ENCODE data around the gene SPATS1.
A peak's percentile ranks its signal among the peaks of the same experiment; 100 is the strongest.

SPATS1 gene

DNA sequence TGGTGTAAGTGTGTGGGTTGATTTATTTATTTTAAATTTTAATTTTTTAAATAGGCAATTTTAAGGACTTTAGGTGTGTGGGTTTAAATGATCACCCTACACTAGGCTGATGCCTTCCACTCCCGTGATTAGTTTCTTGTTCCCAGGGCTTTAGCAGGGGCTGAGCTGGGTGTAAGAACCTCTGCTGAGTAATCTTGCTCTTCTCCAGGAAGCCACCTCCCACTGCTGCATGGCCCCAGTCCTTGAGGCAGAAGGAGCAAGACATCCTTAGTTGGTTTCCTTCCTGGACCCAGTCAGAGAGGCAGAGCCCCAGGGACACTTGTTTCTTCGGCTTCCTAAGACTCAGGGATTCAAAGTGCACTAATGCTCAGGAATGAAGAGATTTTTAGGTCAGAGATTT lies 25.2 kb downstream of the SPATS1 start:
- H3K27me3 ChIP-seq (ENCODE audit: insufficient read depth, poor library complexity, severe bottlenecking) = no peaks in the 10 kb centered on the region
- no peak for DNase-seq (ENCODE audit: low spot score)
- no peak overlapping the region for H3K4me3 ChIP-seq (ENCODE audit: severe bottlenecking)
- no peak overlapping the region for H3K27ac ChIP-seq (ENCODE audit: poor library complexity, severe bottlenecking)
- ATAC-seq (ENCODE audit: low read depth) = no peak
- TF ChIP-seq, protein P1, sequence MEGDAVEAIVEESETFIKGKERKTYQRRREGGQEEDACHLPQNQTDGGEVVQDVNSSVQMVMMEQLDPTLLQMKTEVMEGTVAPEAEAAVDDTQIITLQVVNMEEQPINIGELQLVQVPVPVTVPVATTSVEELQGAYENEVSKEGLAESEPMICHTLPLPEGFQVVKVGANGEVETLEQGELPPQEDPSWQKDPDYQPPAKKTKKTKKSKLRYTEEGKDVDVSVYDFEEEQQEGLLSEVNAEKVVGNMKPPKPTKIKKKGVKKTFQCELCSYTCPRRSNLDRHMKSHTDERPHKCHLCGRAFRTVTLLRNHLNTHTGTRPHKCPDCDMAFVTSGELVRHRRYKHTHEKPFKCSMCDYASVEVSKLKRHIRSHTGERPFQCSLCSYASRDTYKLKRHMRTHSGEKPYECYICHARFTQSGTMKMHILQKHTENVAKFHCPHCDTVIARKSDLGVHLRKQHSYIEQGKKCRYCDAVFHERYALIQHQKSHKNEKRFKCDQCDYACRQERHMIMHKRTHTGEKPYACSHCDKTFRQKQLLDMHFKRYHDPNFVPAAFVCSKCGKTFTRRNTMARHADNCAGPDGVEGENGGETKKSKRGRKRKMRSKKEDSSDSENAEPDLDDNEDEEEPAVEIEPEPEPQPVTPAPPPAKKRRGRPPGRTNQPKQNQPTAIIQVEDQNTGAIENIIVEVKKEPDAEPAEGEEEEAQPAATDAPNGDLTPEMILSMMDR (IDR thresholded peaks at IDR 0.05; ENCODE audit: poor library complexity, severe bottlenecking) = no peak
- H3K9me3 ChIP-seq (ENCODE audit: severe bottlenecking) = no peaks in the 10 kb centered on the region
- no peaks in the 10 kb centered on the region for H3K36me3 ChIP-seq (ENCODE audit: low read depth)
- no peaks in the 10 kb centered on the region for H3K4me1 ChIP-seq (ENCODE audit: insufficient read depth, poor library complexity, severe bottlenecking)

DNA sequence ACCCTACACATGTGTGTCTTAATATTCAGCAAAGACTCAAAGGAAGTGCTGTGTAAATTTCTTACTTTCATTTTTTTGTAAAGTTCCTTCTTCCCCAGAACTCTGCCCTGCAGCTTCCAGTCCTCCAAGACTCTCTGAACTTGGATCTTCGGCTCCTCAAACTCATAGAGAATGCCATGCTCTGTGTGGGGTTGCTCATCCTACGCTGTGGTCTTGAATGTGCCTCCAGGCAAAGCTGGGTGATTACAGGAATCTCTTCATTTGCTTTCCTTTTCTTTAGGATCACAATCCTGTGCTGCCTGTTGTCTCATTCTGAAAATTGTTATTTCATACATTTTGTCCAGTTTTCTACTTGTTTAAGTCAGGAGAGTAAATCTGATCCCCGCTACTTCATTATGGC lies 30.6 kb downstream of the SPATS1 start:
- no peak overlapping the region for H3K4me3 ChIP-seq (ENCODE audit: severe bottlenecking)
- H3K9me3 ChIP-seq (ENCODE audit: severe bottlenecking) = no peaks in the 10 kb centered on the region
- TF ChIP-seq, protein P1 (IDR thresholded peaks at IDR 0.05; ENCODE audit: poor library complexity, severe bottlenecking) = no peak
- ATAC-seq (ENCODE audit: low read depth) = peak; percentile 49; the same call in 2 of the 3 replicates
- H3K4me1 ChIP-seq (ENCODE audit: insufficient read depth, poor library complexity, severe bottlenecking) = no peaks in the 10 kb centered on the region
- H3K27ac ChIP-seq (ENCODE audit: poor library complexity, severe bottlenecking) = no peak overlapping the region
- no peak for DNase-seq (ENCODE audit: low spot score)
- no peaks in the 10 kb centered on the region for H3K36me3 ChIP-seq (ENCODE audit: low read depth)
- no peaks in the 10 kb centered on the region for H3K27me3 ChIP-seq (ENCODE audit: insufficient read depth, poor library complexity, severe bottlenecking)

DNA sequence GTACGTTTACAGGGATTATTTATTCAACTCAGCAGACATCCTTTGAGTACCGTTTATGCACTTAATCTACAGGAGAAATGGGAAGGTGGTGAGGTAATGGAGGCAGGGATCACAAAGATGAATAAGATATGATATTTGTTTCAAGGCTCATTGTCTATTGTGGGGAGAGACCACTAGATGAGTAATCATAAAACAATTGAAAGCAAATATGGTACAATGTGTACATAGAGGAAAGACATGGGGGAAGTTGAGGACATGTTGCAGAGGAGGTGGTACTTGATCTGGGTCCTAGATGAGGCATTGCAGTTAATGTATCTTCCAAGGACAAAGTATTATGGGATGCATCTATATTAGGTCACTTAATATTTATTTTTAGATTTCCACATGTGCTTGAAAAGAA lies 31.3 kb downstream of the SPATS1 start:
- Histone ChIP-seq H3K27me3 (ENCODE audit: insufficient read depth, poor library complexity, severe bottlenecking) (no peaks in the 10 kb centered on the region), H3K27ac (ENCODE audit: poor library complexity, severe bottlenecking) (no peak overlapping the region), H3K36me3 (ENCODE audit: low read depth) (no peaks in the 10 kb centered on the region), H3K4me1 (ENCODE audit: insufficient read depth, poor library complexity, severe bottlenecking) (no peaks in the 10 kb centered on the region), H3K4me3 (ENCODE audit: severe bottlenecking) (no peak overlapping the region), H3K9me3 (ENCODE audit: severe bottlenecking) (no peaks in the 10 kb centered on the region)
- TF ChIP-seq, protein P1 (IDR thresholded peaks at IDR 0.05; ENCODE audit: poor library complexity, severe bottlenecking) = no peak
- ATAC-seq (ENCODE audit: low read depth) (peak; percentile 59; the same call in 1 of the 3 replicates), DNase-seq (ENCODE audit: low spot score) (no peak)

DNA sequence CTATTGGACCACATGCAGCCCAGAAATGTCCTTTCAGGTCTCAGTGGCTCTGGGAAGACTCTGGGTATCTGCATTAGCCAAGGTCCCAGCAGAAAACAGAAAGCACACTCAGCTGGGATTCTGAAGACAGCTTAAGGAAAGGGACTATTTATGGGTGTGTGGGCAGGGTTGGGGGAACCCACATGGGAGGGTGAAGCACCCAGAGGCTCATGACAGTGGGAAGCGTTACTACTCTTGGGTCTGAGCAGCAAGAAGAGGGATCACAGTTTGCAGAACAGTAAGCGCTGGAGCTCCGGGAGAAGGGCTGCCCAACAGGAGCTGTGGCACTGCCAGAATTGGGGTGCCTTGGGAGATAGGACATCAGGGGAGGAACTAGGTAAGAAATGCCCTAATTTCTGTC lies 32.6 kb downstream of the SPATS1 start:
- no peak for DNase-seq (ENCODE audit: low spot score)
- no peak overlapping the region for H3K4me3 ChIP-seq (ENCODE audit: severe bottlenecking)
- TF ChIP-seq, protein P1 (IDR thresholded peaks at IDR 0.05; ENCODE audit: poor library complexity, severe bottlenecking) = no peak
- ATAC-seq (ENCODE audit: low read depth) = no peak
- H3K9me3 ChIP-seq (ENCODE audit: severe bottlenecking) = no peaks in the 10 kb centered on the region
- no peak overlapping the region for H3K27ac ChIP-seq (ENCODE audit: poor library complexity, severe bottlenecking)
- no peaks in the 10 kb centered on the region for H3K4me1 ChIP-seq (ENCODE audit: insufficient read depth, poor library complexity, severe bottlenecking)
- no peaks in the 10 kb centered on the region for H3K36me3 ChIP-seq (ENCODE audit: low read depth)
- no peaks in the 10 kb centered on the region for H3K27me3 ChIP-seq (ENCODE audit: insufficient read depth, poor library complexity, severe bottlenecking)

DNA sequence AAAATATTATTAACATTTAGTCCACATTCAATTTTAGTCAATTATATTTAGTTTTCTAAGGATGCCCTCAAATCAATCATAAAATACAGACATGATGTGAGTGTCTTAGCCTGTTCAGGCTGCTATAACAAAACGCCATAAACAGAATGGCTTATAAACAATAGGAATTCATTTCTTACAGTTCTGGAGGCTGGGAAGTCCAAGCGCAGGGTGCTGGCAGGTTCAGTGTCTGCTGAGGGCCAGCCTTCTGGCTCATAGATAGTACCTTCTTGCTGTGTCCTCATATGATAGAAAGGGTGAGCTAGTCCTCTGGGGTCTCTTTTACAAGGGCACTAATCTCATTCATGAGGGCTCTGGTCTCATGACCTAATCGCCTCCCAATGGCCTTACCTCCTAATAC lies 35.0 kb downstream of the SPATS1 start:
- H3K4me3 ChIP-seq (ENCODE audit: severe bottlenecking) = no peak overlapping the region
- H3K9me3 ChIP-seq (ENCODE audit: severe bottlenecking) = no peaks in the 10 kb centered on the region
- H3K4me1 ChIP-seq (ENCODE audit: insufficient read depth, poor library complexity, severe bottlenecking) = no peaks in the 10 kb centered on the region
- ATAC-seq (ENCODE audit: low read depth) (no peak), DNase-seq (ENCODE audit: low spot score) (no peak)
- TF ChIP-seq, protein P1 (IDR thresholded peaks at IDR 0.05; ENCODE audit: poor library complexity, severe bottlenecking) = no peak
- H3K36me3 ChIP-seq (ENCODE audit: low read depth) = no peaks in the 10 kb centered on the region
- no peak overlapping the region for H3K27ac ChIP-seq (ENCODE audit: poor library complexity, severe bottlenecking)
- no peaks in the 10 kb centered on the region for H3K27me3 ChIP-seq (ENCODE audit: insufficient read depth, poor library complexity, severe bottlenecking)

Measured in RWPE2 (cell line).